ENCODE data around the gene GANC. TPM values are rescaled to one million over a fixed set of nuclear protein-coding genes. Genes with fewer than 3 reads are reported as not detected.
A peak's percentile ranks its signal among the peaks of the same experiment; 100 is the strongest.
"Not testable (repeated sequence)": the region's sequence is repeated elsewhere in the genome, so short reads cannot be mapped to it uniquely, and the experiment has no call there.

Gene GANC, protein sequence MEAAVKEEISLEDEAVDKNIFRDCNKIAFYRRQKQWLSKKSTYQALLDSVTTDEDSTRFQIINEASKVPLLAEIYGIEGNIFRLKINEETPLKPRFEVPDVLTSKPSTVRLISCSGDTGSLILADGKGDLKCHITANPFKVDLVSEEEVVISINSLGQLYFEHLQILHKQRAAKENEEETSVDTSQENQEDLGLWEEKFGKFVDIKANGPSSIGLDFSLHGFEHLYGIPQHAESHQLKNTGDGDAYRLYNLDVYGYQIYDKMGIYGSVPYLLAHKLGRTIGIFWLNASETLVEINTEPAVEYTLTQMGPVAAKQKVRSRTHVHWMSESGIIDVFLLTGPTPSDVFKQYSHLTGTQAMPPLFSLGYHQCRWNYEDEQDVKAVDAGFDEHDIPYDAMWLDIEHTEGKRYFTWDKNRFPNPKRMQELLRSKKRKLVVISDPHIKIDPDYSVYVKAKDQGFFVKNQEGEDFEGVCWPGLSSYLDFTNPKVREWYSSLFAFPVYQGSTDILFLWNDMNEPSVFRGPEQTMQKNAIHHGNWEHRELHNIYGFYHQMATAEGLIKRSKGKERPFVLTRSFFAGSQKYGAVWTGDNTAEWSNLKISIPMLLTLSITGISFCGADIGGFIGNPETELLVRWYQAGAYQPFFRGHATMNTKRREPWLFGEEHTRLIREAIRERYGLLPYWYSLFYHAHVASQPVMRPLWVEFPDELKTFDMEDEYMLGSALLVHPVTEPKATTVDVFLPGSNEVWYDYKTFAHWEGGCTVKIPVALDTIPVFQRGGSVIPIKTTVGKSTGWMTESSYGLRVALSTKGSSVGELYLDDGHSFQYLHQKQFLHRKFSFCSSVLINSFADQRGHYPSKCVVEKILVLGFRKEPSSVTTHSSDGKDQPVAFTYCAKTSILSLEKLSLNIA (N-terminal part only)
- total RNA-seq (2014; rRNA removed; shearing (Covaris generic); ENCODE audit: low replicate concordance) = 6.7 and 13.3 TPM in 2 replicates

GRCh38 chr15:42272939-42273899 is at the start of gene GANC, which contains the start of gene TMEM87A:
GANC (plus strand) TSS chr15:42273201; CDS start chr15:42274482, 1,281 bp downstream.
TMEM87A (minus strand) TSS chr15:42273433; CDS start chr15:42273398, 35 bp downstream.
- in situ Hi-C loops (cut with HindIII; ENCODE audit: low pct_unique_long_range_greater_than_20kb, low sequenced_read_pairs) = no loop called here
- DNase-seq (ENCODE audit: low read depth) = peak; percentile 98

DNA sequence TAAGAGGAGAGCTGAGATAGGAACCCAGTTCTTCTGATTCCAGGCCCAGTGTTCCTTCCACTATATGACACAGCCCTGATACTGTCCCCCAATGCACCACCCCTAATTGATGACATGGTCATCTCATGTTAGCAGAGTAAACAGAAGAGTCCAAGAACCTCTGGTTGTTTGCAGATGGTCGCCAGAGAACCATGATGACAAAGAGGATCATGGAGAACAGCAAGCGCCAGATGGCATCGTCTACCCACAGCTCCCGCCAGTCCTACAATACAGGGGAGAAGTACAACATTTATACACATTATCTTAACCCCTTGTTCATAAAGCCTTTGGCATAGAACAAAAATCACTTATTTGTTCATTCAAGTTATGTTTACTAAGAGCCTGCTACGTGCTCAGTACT is 46.4 kb upstream of the GANC start:
- in situ Hi-C loops (cut with HindIII; ENCODE audit: low pct_unique_long_range_greater_than_20kb, low sequenced_read_pairs) = no loop called here
- no peak for DNase-seq (ENCODE audit: low read depth)

DNA sequence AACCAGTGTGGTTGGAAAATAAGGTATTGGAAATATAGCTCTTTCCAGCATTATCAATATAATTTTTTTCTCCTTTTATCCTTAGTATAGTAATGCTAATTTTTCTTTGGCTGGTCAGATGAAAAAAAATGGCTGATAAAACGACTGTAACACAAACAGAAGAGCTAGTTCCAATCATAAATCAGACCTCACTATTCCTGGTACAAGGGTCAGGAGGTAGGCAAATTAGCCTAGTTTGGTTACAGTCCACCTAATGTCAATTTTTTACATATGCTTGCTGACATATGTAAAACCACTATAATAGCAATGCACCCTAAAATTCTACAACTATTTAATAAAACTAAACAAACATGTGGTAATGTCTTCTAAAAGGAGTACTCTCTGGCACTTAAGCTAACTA is 45.0 kb upstream of the GANC start:
- in situ Hi-C loops (cut with HindIII; ENCODE audit: low pct_unique_long_range_greater_than_20kb, low sequenced_read_pairs) = no loop called here
- DNase-seq (ENCODE audit: low read depth) = no peak

DNA sequence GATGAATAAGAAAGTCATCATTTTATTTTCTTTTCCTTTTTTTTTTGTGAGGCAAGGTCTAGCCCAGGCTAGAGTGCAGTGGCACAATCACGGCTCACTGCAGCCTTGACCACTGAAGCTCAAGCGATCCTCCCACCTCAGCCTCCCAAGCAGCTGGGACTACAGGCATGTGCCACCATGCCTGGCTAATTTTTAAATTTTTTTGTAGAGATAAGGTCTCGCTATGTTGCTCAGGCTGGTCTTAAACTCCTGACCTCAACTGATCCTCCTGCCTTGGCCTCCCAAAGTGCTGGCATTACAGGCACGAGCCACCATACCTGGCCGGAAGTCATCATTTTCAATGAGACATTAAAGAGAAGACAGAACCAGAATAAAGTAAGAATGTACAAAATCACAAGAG is 44.0 kb upstream of the GANC start:
- in situ Hi-C loops (cut with HindIII; ENCODE audit: low pct_unique_long_range_greater_than_20kb, low sequenced_read_pairs) = not testable (repeated sequence)

DNA sequence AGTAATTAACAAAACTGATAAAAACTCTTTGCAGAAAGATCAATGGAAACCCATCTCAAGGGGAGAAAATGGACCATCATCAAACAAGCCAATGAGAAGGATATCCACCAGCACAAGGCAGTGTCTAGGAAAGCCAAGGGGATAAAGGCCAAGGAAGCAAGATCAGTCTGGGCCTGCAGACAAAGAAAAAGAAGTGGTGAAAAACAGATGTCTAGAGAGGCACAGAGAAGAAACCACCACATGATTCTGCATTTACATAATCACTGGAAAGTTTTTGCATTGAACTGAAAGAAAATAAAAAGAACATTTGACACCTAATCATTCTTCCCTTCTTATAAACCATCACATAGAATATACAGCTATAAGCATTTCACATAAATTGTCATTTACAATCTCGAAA is 41.9 kb upstream of the GANC start:
- in situ Hi-C loops (cut with HindIII; ENCODE audit: low pct_unique_long_range_greater_than_20kb, low sequenced_read_pairs) = no loop called here
- no peak for DNase-seq (ENCODE audit: low read depth)

More for the DNA sequence above, 44.0 kb upstream of the GANC start:
- DNase-seq (ENCODE audit: low read depth) = not testable (repeated sequence)

- DNase-seq (ENCODE audit: low read depth) = no peak
- in situ Hi-C loops (cut with HindIII; ENCODE audit: low pct_unique_long_range_greater_than_20kb, low sequenced_read_pairs) = no loop called here
Measured at GRCh38 chr15:42232606-42233005, 40.4 kb upstream of the GANC start.

DNA sequence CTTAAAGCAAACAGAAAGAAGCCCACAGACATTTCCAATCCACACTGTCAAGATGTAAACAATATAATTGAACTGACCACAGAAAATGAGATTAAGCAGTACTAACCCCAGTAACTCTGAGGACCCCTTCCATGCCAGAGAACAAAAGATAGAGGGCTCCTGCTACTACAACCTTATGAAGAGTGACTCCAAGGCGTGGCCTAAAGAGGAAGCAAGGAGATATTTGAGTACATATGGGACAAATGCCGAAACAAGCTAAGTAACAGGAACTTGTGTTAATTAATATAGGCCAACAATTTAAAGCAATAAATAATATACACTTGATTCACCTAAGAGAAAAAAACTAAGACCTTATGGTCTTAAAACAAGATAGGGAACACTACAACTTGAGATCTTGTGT is 39.9 kb upstream of the GANC start:
- in situ Hi-C loops (cut with HindIII; ENCODE audit: low pct_unique_long_range_greater_than_20kb, low sequenced_read_pairs) = no loop called here
- DNase-seq (ENCODE audit: low read depth) = no peak

DNA sequence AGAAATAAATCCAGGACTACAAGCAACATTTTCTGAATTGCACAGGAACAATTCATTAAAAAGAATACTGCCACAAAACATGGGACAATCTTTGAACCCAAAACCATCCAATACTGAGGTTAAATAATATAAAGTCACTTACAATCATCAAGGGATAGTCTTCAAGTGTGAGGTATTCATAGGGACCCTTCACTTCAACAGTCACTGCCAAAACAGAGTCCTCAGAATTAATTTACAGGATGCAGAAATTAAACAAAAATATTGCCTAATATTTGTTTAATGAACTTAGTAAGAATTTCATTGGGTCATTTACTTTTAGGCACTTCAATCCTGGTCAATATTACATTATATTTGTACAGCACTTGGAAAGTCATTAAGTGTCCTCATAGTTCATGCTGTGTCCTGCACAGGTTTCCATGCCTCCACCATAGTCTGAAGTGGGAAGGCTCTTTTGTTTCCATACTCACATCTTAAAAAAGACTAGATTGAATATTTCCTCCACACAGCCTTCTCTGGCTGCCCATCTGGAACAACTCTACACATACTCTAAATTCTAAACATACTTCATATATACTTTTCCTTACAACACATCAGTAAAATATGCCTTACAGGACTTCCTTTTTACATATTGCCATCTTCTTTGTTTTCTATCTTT is 33.3 kb upstream of the GANC start:
- in situ Hi-C loops (cut with HindIII; ENCODE audit: low pct_unique_long_range_greater_than_20kb, low sequenced_read_pairs) = no loop called here
- DNase-seq (ENCODE audit: low read depth) = no peak

DNA sequence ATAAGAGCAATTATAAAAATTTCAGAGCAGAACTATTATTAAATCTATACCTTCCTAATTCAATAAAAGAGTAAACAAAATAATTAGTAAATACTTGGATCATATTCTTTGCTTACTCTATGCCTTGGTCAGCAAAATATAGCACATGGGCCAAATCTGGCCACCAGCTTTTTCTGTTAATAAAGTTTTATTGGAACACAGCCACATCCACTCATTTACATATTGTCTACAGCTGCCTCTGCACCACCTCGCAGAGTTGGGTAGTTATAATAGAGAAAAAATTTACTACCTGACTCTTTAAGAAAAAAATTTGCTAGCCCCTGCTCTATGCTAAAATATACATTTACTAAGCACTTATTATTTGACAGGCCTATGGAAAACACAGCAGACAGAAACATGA is 32.2 kb upstream of the GANC start:
- in situ Hi-C loops (cut with HindIII; ENCODE audit: low pct_unique_long_range_greater_than_20kb, low sequenced_read_pairs) = no loop called here
- DNase-seq (ENCODE audit: low read depth) = no peak

GRCh38 chr15:42253300-42253699 is 19.7 kb upstream of the GANC start:
- no peak for DNase-seq (ENCODE audit: low read depth)
- in situ Hi-C loops (cut with HindIII; ENCODE audit: low pct_unique_long_range_greater_than_20kb, low sequenced_read_pairs) = no loop called here

DNA sequence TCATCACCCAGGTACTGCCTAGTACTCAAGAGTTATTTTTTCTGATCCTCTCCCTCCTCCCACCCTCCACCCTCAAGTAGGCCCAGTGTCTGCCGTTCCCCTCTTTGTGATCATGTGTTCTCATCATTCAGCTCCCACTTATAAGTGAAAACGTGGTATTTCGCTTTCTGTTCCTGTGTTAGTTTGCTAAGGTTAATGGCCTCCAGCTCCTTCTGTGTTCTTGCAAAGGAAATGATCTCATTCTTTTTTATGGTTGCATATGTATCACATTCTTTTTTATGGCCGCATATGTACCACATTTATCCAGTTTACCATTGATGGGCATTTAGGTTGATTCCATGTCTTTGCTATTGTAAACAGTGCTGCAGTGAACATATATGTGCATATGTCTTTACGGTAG is 8.2 kb upstream of the GANC start:
- in situ Hi-C loops (cut with HindIII; ENCODE audit: low pct_unique_long_range_greater_than_20kb, low sequenced_read_pairs) = no loop called here
- no peak for DNase-seq (ENCODE audit: low read depth)

DNA sequence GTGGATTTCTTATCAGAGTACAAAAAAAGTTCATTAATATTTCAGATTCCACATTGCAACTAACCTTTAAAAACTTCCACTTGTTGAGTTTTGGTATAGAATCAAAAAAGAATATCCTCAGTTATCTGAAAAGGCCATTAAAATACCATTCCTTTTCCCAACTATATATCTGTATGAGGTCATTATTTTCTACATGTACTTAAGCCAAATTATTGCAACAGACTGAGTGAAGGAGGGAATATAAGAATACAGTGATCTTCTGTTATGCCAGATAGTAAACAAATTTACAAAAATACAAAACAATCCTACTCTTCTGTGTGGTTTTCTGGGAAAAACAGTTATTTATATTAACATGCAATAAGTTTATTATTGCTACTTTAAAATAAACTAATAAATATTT is 5.7 kb upstream of the GANC start:
- in situ Hi-C loops (cut with HindIII; ENCODE audit: low pct_unique_long_range_greater_than_20kb, low sequenced_read_pairs) = no loop called here
- DNase-seq (ENCODE audit: low read depth) = no peak

DNA sequence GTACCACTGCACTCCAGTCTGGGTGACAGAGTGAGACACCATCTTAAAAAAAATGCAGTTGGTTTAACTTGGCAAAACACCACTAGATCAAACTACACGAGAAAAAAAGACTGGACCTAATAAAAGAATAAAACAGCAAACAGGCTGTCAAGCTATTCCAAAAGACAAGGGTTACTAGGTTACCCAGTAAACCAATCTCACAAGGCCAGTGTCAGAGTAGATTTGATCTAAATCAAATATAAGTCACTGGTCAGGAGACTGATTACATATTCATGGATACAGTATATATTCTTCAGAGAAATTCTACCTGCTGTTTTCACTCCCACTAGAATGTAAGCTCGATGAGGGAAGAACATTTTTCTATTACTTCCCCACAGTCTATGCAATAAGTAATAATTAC is 2.5 kb upstream of the GANC start:
- in situ Hi-C loops (cut with HindIII; ENCODE audit: low pct_unique_long_range_greater_than_20kb, low sequenced_read_pairs) = no loop called here
- no peak for DNase-seq (ENCODE audit: low read depth)

GRCh38 chr15:42270996-42271395 is 2.0 kb upstream of the GANC start:
- in situ Hi-C loops (cut with HindIII; ENCODE audit: low pct_unique_long_range_greater_than_20kb, low sequenced_read_pairs) = no loop called here
- no peak for DNase-seq (ENCODE audit: low read depth)

DNA sequence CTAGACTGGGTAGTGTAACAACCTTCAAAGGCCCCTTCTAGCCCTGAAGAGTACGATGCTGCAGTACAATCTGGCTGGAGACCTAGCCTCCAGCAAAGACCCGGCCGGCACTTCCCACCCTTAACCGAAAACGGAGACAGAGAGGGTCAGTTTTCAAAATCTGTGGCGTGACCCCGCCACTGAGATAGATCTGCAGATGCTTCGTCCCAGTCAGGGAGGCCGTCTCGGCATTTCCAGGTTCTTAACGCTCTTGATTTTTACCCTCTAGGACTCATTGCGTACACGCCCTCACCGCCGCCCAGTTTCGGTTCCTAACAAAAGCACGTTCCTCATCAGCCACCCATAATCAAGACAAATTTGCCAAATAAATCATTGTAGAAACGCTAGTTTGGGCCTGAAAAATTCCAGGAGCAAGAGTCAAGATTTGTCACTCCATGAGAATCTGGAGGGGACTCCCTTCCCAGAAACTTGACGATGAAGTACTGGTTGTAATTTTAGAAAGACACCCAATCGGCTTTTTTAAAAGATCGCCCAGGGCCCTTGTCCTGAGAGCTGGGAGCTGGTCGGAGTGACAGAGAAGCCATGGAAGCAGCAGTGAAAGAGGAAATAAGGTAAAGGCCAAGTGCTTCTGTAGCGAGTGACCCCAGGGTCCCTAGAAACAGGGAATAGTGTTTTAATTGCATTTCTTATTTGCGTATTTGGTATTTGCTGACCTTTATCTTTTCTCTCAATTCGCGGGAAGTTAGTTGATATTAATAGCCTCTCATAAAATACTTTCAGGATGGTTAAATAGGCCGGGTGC is 1.1 kb downstream of the GANC start:
- peak; percentile 53 for DNase-seq (ENCODE audit: low read depth)
- in situ Hi-C loops (cut with HindIII; ENCODE audit: low pct_unique_long_range_greater_than_20kb, low sequenced_read_pairs) = no loop called here

DNA sequence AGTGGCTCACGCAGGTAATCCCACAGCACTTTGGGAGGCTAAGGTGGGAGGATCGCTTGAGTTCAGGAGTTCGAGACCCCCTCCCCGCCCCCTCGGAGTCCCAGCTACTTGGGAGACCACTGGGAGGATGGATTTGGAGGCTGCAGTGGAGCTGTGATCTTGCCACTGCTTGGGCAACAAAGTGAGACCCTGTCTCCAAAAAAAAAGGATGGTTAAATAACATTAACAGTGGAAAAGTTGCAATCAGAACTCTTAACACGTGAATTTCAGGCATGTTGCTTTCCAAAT is 1.6 kb downstream of the GANC start:
- no peak for DNase-seq (ENCODE audit: low read depth)
- in situ Hi-C loops (cut with HindIII; ENCODE audit: low pct_unique_long_range_greater_than_20kb, low sequenced_read_pairs) = no loop called here

DNA sequence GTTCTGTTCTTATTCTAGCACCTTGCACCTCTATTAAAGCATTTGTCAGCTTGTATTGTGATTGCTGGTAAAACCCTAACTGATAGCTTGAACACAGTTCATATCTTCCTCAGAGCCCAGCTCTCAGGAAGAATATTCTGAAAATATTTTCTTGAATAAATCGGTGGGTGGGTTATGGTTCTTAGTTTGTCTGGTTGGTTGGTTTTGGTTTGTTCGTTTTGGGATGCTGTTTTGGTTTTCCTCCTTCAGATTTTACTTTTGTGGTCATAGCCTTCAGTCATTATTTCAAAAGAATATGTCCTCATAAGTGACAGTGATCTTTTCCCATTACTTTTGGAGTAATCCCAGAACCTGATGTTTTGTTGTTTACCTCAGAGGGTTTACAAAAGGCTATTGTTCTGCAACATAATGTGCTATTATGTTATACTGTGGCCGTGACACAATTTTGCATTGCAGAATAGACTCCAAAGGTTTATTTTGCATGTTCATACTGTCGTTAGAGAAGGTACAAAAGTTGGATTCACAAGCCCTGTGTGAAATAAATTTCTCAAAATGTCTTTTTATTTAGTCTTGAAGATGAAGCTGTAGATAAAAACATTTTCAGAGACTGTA is 2.9 kb downstream of the GANC start:
- DNase-seq (ENCODE audit: low read depth) = peak; percentile 9
- in situ Hi-C loops (cut with HindIII; ENCODE audit: low pct_unique_long_range_greater_than_20kb, low sequenced_read_pairs) = no loop called here
